Gastroesophageal sphincter (tissue), 3 donors: ENCODE data around the gene CDCA7.

ENCODE experiments used
- CTCF ChIP-seq, 4 experiments: fragments of 200-600 bp in 2 of 4; fragments of 450-650 bp in 2 of 4; sonication (generic) in 1 of 4; IDR thresholded peaks; one replicate each; pipeline ENCODE4 v1.5.1; 2017 to 2019; ENCODE audit warnings: antibody characterized with exemption in 4 of 4, mild to moderate bottlenecking in 2 of 4, moderate library complexity in 2 of 4
- POLR2A ChIP-seq, 2 donors: fragments of 450-650 bp; IDR thresholded peaks; one replicate each; pipeline ENCODE4 v1.6.1; 2017; ENCODE audit warnings: antibody characterized with exemption in 2 of 2, mild to moderate bottlenecking in 2 of 2, moderate library complexity in 1 of 2
- POLR2AphosphoS5 ChIP-seq: sonication (generic); formaldehyde crosslinking; IDR thresholded peaks from one replicate; pipeline ENCODE4 v1.6.1; 2017; ENCODE audit warnings: antibody characterized with exemption

GRCh38 chr2:173407646-173408045 lies 53.0 kb downstream of the CDCA7 start:
- TF ChIP-seq CTCF (IDR thresholded peaks at IDR 0.05) (no peak), POLR2A (IDR thresholded peaks at IDR 0.05) (no peak), POLR2AphosphoS5 (no peak)
